Loucy (cell line): ENCODE results near the gene INTS11.

ENCODE experiments used
- CTCF ChIP-seq: fragments of 200-600 bp; sonication (generic); conservative IDR thresholded peaks from 2 replicates; pipeline ENCODE4 v1.5.1; 2014; ENCODE audit warnings: mild to moderate bottlenecking, antibody characterized with exemption, low read length
- EZH2phosphoT487 ChIP-seq: fragments of 200-600 bp; IDR thresholded peaks from 2 replicates; pipeline ENCODE4 v1.6.1; 2018; ENCODE audit warnings: antibody characterized with exemption, mild to moderate bottlenecking, moderate library complexity, borderline replicate concordance

GRCh38 chr1:1340185-1340584 lies 15.7 kb upstream of the INTS11 start:
- TF ChIP-seq CTCF (no peak), EZH2phosphoT487 (no peak)
